ENCODE data around the gene CCDC43. TPM values are rescaled to one million over a fixed set of nuclear protein-coding genes. Genes with fewer than 3 reads are reported as not detected.
"Not testable (repeated sequence)": the region's sequence is repeated elsewhere in the genome, so short reads cannot be mapped to it uniquely, and the experiment has no call there.

CCDC43 gene
- total RNA-seq, 1 donor from 2014 or later: 18.4 TPM

GRCh38 chr17:44636562-44636961 lies 53.0 kb downstream of the CCDC43 start:
- Histone ChIP-seq H3K36me3 (no peaks in the 10 kb centered on the region), H3K4me1 (no peaks in the 10 kb centered on the region), H3K27me3 (ENCODE audit: low read depth) (peaks cover 14% of the 10 kb centered on the region), H3K9me3 (no peaks in the 10 kb centered on the region), H3K27ac (no peak overlapping the region), H3K4me3 (no peak overlapping the region)
- peak; percentile 43 for TF ChIP-seq CTCF (IDR thresholded peaks at IDR 0.05)
- intact Hi-C loops (cut with DNase I): loop anchor here (5.0 kb wide), 1 partner anchor 104 kb away; no protein-coding TSS in a partner anchor
- DNase-seq: no peak
- ATAC-seq: peak in 1 of 2 donors; percentile 49

GRCh38 chr17:44634401-44634800 lies 55.2 kb downstream of the CCDC43 start:
- DNase-seq; ATAC-seq; H3K27ac ChIP-seq; H3K4me3 ChIP-seq; H3K36me3 ChIP-seq; H3K4me1 ChIP-seq; H3K9me3 ChIP-seq; intact Hi-C loops (cut with DNase I): not testable (repeated sequence)
- peaks cover 14% of the 10 kb centered on the region for H3K27me3 ChIP-seq (ENCODE audit: low read depth)

- intact Hi-C loops (cut with DNase I): no loop called here
- Histone ChIP-seq H3K36me3 (no peaks in the 10 kb centered on the region), H3K27ac (no peak overlapping the region), H3K27me3 (ENCODE audit: low read depth) (peaks cover 11% of the 10 kb centered on the region), H3K9me3 (no peaks in the 10 kb centered on the region), H3K4me1 (no peaks in the 10 kb centered on the region), H3K4me3 (no peak overlapping the region)
- no peak for TF ChIP-seq CTCF (IDR thresholded peaks at IDR 0.05)
- ATAC-seq (no peak), DNase-seq (no peak)
Measured at GRCh38 chr17:44633998-44634397, 55.6 kb downstream of the CCDC43 start.

- ATAC-seq: no peak
- Histone ChIP-seq H3K27me3 (ENCODE audit: low read depth) (peaks cover 7% of the 10 kb centered on the region), H3K4me3 (no peak overlapping the region), H3K4me1 (no peaks in the 10 kb centered on the region), H3K9me3 (no peaks in the 10 kb centered on the region), H3K27ac (no peak overlapping the region), H3K36me3 (no peaks in the 10 kb centered on the region)
- DNase-seq: no peak
- no peak for TF ChIP-seq CTCF (IDR thresholded peaks at IDR 0.05)
- intact Hi-C loops (cut with DNase I): no loop called here
Measured at GRCh38 chr17:44630703-44631102, 58.9 kb downstream of the CCDC43 start.

- DNase-seq: no peak
- intact Hi-C loops (cut with DNase I): no loop called here
Measured at GRCh38 chr17:44629314-44629713, 60.3 kb downstream of the CCDC43 start.

More at GRCh38 chr17:44629314-44629713, 60.3 kb downstream of the CCDC43 start:
- Histone ChIP-seq H3K27me3 (ENCODE audit: low read depth) (peaks cover 7% of the 10 kb centered on the region), H3K36me3 (no peaks in the 10 kb centered on the region), H3K9me3 (no peaks in the 10 kb centered on the region), H3K4me3 (no peak overlapping the region), H3K27ac (no peak overlapping the region), H3K4me1 (no peaks in the 10 kb centered on the region)
- TF ChIP-seq CTCF (IDR thresholded peaks at IDR 0.05): no peak
- ATAC-seq: no peak

Measured in lower lobe of right lung (tissue), 2 donors.